Activated B cell treated with CpG ODN at 0.5 μM for 24 hours (primary cell): ENCODE data around the gene SYCP2L. TPM values are rescaled to one million over a fixed set of nuclear protein-coding genes. Genes with fewer than 3 reads are reported as not detected.

Experiments used
- ATAC-seq: fragments of 200-7000 bp; cut with Tn5 transposase; one replicate; pipeline ENCODE4 v1.10.0; 2021; ENCODE audit warnings: low read depth, mild to moderate bottlenecking, moderate library complexity
- CTCF ChIA-PET: fragments of 350-600 bp; sonication (Branson Sonifier 250); formaldehyde crosslinking; loops from one replicate; lab custom pipeline; 2021; ENCODE audit warnings: antibody characterized with exemption; lab: Charles Lee
- POLR2A ChIA-PET: fragments of 350-600 bp; sonication (Branson Sonifier 250); formaldehyde crosslinking; loops from one replicate; lab custom pipeline; 2021; ENCODE audit warnings: antibody characterized with exemption; lab: Charles Lee
- DNase-seq: peaks from one replicate; pipeline ENCODE4 v3.0.0; 2022
- H3K27ac Mint-ChIP-seq: one replicate; pipeline ENCODE4 v1.8.0; 2020; ENCODE audit warnings: mixed read lengths
- H3K27me3 Mint-ChIP-seq: one replicate; pipeline ENCODE4 v1.8.0; 2021; ENCODE audit warnings: mixed read lengths
- H3K36me3 Mint-ChIP-seq: one replicate; pipeline ENCODE4 v1.8.0; 2021; ENCODE audit warnings: low read depth, mixed read lengths
- H3K4me1 Mint-ChIP-seq: one replicate; pipeline ENCODE4 v1.8.0; 2021; ENCODE audit warnings: mixed read lengths
- H3K4me3 Mint-ChIP-seq: one replicate; pipeline ENCODE4 v1.8.0; 2020; ENCODE audit warnings: mild to moderate bottlenecking, mixed read lengths
- H3K9me3 Mint-ChIP-seq: one replicate; pipeline ENCODE4 v1.8.0; 2020; ENCODE audit warnings: mixed read lengths
- CTCF ChIP-seq: fragments of 200-600 bp; IDR thresholded peaks from one replicate; pipeline ENCODE4 v1.8.0; 2022; ENCODE audit warnings: antibody characterized with exemption, mild to moderate bottlenecking
- intact Hi-C: fragments of 100-400 bp; cut with micrococcal nuclease; formaldehyde crosslinking; loops from one replicate; pipeline ENCODE4 v1.15.1; 2024
- total RNA-seq: library from RNA; stranded (reverse); gene quantifications from 2 replicates; pipeline ENCODE4 v1.2.3, GENCODE V29; 2022

SYCP2L gene
- total RNA-seq, 1 donor from 2014 or later = 0.13 TPM

- CTCF ChIA-PET = interaction anchor here (0.7 to 1.4 kb wide), 2 partner anchors 117 to 624 kb away, joined by 3 to 14 read pairs; no protein-coding TSS in a partner anchor
- peaks cover 3% of the 10 kb centered on the region for H3K9me3 Mint-ChIP-seq
These were observed 64.9 kb downstream of the SYCP2L start for GRCh38 chr6:10951675-10952282.

DNA sequence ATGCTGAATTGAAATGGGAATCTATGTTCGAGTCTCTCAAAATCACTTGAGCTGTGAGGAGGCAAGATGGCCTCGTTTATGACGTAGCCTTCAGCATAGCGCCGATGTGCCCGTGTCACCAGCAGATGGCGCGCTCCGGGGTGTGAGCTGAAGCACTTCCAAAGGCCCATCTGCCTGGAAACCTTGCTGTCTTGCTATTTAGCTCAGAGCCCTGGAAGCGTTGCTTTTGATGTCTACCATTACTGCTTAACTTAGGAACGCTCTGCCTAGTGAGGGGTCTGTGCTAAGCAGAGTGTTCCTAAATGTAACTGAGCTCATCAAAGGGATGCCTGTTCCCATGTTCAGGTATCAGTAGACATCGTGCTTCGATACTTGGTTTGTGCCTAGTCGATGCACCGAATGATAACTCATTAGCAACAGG is 67.7 kb downstream of the SYCP2L start:
- intact Hi-C loops = loop anchor here (1.0 kb wide), 3 partner anchors 115 to 621 kb away; no protein-coding TSS in a partner anchor
- ChIA-PET CTCF (interaction anchor here (0.6 to 2.6 kb wide), 12 partner anchors 14 to 623 kb away, joined by 3 to 24 read pairs (median 4); no protein-coding TSS in a partner anchor), POLR2A (interaction anchor here (1.4 kb wide), 1 partner anchor 114 kb away, joined by 3 read pairs; no protein-coding TSS in a partner anchor)
- ATAC-seq = peak; percentile 50
- no peaks in the 10 kb centered on the region for H3K9me3 Mint-ChIP-seq
- peaks cover 16% of the 10 kb centered on the region for H3K27me3 Mint-ChIP-seq
- H3K4me3 Mint-ChIP-seq = no peak overlapping the region
- H3K4me1 Mint-ChIP-seq = peaks cover 3% of the 10 kb centered on the region
- H3K36me3 Mint-ChIP-seq = no peaks in the 10 kb centered on the region
- no peak for TF ChIP-seq CTCF
- peak; percentile 59 for DNase-seq
- no peak overlapping the region for H3K27ac Mint-ChIP-seq

More at GRCh38 chr6:10951675-10952282, 64.9 kb downstream of the SYCP2L start:
- no peaks in the 10 kb centered on the region for H3K36me3 Mint-ChIP-seq
- ATAC-seq (no peak), DNase-seq (no peak)
- intact Hi-C loops = no loop called here
- H3K4me1 Mint-ChIP-seq = peaks cover 3% of the 10 kb centered on the region
- H3K4me3 Mint-ChIP-seq = no peak overlapping the region
- no peak for TF ChIP-seq CTCF
- POLR2A ChIA-PET = no interaction called here
- peaks cover 20% of the 10 kb centered on the region for H3K27me3 Mint-ChIP-seq
- no peak overlapping the region for H3K27ac Mint-ChIP-seq

GRCh38 chr6:10956776-10957175 is 69.9 kb downstream of the SYCP2L start:
- Mint-ChIP-seq H3K27me3 (peaks cover 8% of the 10 kb centered on the region), H3K36me3 (no peaks in the 10 kb centered on the region), H3K4me3 (no peak overlapping the region), H3K9me3 (no peaks in the 10 kb centered on the region), H3K4me1 (peaks cover 3% of the 10 kb centered on the region), H3K27ac (no peak overlapping the region)
- DNase-seq (no peak), ATAC-seq (no peak)
- ChIA-PET POLR2A (no interaction called here), CTCF (no interaction called here)
- no peak for TF ChIP-seq CTCF
- intact Hi-C loops = no loop called here

- TF ChIP-seq CTCF = no peak
These were observed 70.6 kb downstream of the SYCP2L start for GRCh38 chr6:10957414-10957886.

DNA sequence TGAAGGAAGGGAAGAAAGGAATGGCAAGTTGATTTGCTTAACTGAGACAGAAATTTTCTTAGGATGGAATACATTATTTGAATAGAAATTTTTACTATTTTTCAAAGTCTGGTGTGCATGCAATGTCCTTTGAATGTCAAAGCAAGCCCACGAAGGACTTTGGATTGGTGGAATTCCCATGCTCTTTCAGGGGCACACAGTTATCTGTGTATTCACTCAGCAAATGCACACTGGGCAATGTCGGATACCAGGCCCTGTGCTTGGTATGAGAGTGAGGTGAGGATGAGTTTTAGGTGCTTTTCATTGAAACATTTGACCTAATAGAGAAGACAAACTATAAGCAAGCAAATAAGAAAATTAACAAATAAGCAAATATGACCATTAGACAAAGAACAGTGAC is 73.3 kb downstream of the SYCP2L start:
- no peak for ATAC-seq
- ChIA-PET POLR2A (no interaction called here), CTCF (no interaction called here)
- no peak overlapping the region for H3K27ac Mint-ChIP-seq
- H3K36me3 Mint-ChIP-seq = no peaks in the 10 kb centered on the region
- peaks cover 7% of the 10 kb centered on the region for H3K27me3 Mint-ChIP-seq
- no peaks in the 10 kb centered on the region for H3K4me1 Mint-ChIP-seq
- peaks cover 2% of the 10 kb centered on the region for H3K9me3 Mint-ChIP-seq
- no peak for DNase-seq
- intact Hi-C loops = no loop called here
- no peak for TF ChIP-seq CTCF
- H3K4me3 Mint-ChIP-seq = no peak overlapping the region

More at GRCh38 chr6:10957414-10957886, 70.6 kb downstream of the SYCP2L start:
- DNase-seq = no peak
- Mint-ChIP-seq H3K27ac (no peak overlapping the region), H3K4me1 (peaks cover 3% of the 10 kb centered on the region), H3K4me3 (no peak overlapping the region), H3K27me3 (peaks cover 8% of the 10 kb centered on the region), H3K36me3 (no peaks in the 10 kb centered on the region), H3K9me3 (no peaks in the 10 kb centered on the region)
- intact Hi-C loops = no loop called here
- CTCF ChIA-PET = no interaction called here
- no peak for ATAC-seq
- POLR2A ChIA-PET = no interaction called here
